Bone marrow (tissue), 2 donors: Measurements from ENCODE around the gene C10orf67.
"Not testable (repeated sequence)": the region's sequence is repeated elsewhere in the genome, so short reads cannot be mapped to it uniquely, and the experiment has no call there.

ENCODE experiments used
- DNase-seq, 2 donors: peaks; one replicate each; lab custom pipeline; 2025; lab: John Stamatoyannopoulos, UW

Gene C10orf67

DNA sequence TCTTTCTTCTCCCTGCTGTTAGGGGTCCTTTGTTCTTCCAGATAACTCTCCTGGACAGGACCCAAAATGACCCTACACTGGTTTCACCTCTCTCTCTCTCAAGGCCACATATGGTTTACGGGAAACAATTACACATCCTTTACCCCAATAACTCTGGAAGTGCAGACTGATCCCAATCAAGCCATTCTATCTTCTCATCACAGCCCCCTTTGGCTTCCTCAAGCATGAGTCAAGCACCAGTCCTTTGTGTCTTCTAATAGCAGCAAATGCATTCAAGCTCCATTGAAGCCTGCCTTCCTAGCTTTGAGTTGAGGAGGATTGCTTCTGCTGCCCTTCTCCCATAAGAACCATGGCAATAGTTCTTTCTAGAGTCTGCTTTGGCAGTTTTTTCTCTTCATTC is 20.2 kb downstream of the C10orf67 start:
- DNase-seq, result no peak

DNA sequence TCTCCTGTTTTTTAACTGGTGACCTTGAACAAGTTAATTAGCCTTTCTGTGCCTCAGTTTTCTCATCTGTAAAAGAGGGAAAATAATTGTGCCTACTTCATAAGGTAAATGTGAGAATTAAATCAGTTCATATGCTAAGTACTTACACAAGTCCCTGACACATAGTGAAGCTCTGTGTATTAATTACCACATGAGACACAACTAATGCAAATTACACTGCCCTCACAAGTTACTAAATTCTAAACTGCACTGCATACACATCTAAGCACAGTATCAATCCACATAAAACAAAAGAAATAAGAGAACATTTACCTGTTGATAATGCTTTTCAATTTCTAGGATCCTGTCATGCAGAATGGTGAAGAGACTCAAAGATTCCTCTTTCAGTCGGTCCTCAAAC is 22.5 kb downstream of the C10orf67 start:
- no peak for DNase-seq

DNA sequence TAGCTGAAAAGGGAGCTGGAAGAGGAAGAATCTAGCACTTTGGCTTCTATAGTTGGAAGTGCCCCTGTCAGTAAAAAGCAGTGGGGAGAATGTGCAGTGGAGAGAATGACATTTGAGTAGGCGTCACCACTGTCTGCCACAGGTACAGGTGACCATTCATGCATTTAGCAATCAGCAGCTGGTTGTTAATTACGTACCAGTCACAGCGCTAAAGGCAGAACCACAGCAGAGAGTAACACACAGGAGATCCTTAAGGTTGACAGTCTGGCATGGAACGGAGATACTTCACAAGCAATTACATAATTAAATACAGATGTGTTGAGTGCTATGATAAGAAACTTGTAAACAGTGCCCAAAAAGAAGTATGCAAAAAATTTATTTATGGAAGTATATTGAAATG is 24.8 kb downstream of the C10orf67 start:
- DNase-seq, result no peak

DNA sequence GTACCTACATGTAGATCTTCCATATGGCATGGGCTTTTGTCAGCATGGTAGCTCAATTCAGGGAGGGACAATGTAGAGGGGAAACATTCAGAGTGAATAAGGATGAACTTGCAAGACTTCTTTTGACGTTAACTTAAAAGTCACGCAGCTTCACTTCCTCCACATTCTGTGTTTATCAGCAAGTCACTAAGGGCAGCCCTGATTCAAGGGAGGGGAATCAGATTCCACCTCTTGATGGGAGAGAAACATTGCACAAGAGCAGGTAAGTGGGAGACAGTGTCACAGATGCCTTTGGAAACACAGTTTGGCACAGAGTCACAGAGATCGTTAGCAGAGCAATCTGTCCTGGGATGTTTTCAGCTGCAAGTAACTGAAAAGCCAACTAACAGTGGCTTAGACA is 26.2 kb downstream of the C10orf67 start:
- DNase-seq, result no peak

DNA sequence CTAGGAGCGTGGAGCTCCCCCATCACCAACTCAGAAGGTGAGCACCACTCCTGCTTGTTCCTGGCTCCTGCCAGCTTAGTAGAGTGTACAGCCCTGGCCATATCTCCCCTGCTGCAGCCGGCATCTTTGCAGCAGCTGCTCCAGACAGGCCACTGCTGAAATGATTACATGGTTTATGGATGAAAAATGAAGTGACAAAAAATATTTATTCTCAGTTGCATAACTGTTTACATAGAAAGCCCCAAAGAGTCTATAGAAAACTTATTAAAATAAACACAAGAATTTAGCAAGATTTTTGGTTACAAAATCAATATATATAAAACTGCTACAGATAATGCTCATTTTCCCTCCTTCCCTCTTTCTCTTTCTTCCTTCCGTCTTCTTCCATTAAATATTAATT is 27.2 kb downstream of the C10orf67 start:
- DNase-seq, result no peak

DNA sequence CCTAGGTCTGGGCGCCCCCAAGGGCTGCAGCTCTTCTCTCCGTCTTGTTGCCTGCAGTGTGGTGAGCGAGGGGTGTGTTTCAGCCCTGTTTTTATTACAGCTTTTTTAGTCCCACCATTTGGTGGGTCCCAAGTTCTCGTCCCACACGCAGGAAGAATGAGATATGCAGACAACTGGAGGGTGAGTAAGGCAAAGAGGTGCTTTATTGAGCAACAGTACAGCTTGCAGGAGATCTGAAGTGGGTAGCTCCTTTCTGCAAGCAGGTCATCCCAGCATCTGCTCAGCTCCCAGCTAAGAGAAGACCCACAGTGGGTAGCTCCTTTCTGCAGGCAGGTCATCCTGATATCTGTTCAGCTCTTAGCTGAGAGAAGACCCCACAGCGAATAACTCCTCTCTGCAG is 28.2 kb downstream of the C10orf67 start:
- DNase-seq, result no peak

DNA sequence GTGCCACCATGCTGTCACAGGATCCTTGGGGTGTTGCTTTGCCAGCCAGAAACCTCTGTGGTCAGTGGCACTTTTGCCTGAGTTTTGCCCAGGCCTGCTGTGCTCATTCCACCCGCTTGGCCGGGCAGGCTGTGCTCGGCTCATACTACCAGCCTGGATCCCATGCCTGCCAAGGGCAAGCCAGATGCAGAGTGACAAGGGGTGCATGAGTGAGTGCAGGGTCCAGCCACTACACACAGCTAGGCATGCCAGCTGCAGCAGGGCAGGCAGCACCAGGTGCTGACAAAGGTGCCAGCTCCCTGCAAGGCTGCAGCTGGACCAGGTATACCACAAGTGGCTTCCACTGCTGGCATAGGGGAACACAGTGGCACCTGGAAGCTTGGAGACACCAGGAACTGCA is 28.6 kb downstream of the C10orf67 start:
- no peak for DNase-seq

DNA sequence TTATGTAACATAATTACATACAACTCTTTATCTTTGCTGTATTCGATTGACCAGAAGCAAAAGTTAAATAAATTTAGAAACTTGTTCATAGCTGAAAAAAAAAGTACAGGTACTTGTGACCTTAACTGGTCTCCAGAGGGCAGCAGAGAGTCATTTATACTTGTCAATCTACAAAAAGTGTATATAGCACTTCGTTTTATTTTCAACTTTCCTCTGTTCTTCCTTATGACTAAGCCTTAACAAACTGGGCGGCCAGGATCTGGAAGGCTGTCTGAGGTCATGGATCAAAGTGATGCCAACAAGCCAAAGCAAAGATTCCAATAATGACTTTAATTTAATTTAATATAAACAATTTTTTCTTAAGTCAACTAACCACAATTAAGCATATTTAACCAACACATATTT is 29.8 kb downstream of the C10orf67 start:
- peak in 1 of 2 donors; percentile 39 for DNase-seq

DNA sequence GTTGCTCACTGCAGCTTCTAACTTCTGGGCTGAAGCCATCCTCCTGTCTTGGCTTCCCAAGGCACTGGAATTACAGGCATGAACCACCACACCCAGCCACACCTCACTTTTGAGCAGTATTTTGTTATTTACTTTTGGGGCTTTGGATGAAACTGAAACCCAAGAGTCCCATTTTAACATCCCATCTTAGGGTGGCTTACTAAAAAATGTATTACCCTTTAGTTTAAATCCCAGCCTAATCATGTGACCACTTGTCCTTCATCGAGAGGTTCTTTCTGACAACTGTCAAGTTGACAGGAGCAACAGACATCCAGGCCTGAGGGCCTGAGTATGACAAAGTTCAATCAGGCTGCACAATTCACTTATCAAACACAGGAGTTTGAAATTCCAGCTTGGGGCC is 33.6 kb downstream of the C10orf67 start:
- DNase-seq, result no peak

DNA sequence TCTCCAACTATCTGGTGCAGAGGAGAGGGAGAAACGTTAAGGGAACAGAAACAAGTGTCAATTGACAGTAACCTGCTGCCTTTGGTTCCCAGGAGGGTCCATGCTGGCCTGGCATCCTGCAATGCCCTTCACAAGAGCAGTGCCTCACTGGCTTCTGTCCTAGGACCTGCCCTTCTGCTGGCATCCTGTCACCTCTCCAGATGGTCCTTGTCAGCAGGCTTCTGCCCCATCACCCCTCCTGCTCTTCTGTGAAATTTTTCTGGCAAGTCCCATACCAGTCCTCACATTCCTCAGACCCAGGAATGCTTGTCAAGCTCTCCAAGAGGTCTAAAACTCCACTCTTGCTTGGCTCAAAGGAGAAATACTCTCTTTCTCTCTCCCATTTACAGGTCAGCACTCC is 34.2 kb downstream of the C10orf67 start:
- no peak for DNase-seq

DNA sequence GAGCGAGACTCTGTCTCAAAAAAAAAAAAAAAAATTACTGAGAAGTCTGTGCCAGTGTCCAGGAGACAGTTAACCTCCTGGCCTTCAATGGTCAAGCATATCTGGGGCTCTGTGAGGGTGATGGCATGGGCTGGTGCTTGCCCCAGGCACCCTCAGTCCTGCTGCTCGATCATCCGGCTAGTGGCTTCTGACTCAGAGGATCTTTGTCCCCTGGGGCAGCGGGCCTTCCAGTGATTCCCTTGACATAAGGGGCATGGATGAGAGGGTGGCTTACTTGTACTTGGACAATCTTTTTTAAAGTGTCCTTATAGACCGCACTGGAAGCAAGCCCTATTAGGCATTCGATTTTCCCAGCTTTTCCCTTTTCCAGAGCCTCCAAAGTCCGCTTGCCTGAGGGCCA is 44.6 kb downstream of the C10orf67 start:
- DNase-seq, result not testable (repeated sequence)

DNA sequence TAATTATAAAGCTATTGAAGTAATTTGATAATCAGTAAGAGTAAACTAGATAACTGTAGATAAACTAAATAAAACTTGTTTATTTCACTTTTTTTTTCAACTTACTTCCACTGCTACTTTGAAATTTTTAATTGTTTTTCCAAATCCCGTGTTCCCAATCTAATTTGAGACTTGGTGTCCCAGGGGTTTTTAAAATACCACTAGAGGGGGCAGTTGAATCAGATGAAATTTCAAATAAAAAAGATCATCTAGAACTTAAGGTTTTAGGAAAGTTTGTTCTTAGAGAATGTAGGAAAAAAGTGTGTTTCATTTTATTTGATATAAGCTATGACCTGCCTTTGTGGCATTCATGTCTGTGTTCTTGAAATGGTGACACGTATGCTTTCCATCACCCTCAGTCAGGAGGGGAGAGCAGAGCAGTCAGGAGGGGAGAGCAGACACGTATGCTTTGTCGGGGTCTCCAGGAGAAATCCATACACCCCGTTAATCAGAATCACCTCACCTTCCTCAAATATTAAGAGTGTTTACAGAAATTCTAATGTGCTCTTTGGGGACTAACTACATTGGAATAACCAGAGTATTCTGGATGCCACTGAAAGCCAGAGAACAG is 49.9 kb downstream of the C10orf67 start:
- no peak for DNase-seq

DNA sequence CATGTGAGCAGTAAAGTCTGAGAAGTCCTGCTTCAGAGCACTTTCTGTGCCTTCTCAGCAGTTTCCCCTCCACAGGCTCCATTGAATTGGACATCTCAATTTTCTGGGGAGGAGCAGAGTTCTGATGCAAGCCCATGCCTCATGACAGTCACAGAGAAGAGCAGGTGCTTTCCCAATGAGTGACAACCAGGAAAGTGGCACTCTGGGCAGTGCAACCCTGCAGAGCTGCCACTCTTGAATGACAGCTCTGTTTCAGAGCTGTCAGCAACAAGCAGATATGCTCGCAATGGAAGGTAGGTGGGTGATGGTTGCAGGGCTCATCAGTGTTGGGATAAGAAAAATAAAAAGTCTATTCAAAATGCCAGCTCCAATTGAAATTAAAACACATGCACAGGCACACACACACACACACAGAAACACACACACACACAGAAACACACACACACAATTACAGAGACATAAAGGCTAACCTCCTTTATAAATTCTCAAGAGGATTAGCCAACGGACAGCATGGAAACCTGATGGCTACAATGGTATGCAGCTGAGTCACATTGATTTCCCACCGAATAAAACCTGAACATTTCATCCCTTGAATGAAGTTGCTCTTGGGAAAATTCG is 50.5 kb downstream of the C10orf67 start:
- no peak for DNase-seq

DNA sequence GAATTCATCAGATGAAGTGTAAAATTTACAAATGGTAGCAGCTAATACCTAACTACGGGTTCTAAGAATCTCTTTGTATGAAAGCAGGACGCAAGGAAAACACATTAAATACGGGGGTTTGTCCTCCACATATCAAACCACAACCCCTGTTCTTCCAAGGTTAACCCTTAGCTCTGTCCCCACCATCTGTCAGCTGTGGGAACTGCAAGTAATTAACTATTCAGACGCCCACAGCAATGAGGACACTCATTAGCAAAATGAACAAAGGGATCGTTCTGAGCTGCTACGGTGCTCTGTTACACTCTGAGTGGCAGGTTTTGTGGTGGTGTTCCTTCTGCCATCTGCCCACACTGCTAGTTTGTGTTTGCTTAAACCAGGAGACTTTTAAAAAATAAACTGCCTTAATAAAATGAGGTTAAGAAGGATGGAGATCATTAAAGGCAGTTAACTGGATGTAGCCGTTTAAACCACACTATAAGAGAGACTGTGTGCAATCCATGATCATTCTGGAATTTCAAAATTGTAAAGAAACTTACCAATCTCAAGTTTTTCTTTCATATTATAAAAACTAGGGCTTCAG is 51.4 kb downstream of the C10orf67 start:
- DNase-seq, result no peak

DNA sequence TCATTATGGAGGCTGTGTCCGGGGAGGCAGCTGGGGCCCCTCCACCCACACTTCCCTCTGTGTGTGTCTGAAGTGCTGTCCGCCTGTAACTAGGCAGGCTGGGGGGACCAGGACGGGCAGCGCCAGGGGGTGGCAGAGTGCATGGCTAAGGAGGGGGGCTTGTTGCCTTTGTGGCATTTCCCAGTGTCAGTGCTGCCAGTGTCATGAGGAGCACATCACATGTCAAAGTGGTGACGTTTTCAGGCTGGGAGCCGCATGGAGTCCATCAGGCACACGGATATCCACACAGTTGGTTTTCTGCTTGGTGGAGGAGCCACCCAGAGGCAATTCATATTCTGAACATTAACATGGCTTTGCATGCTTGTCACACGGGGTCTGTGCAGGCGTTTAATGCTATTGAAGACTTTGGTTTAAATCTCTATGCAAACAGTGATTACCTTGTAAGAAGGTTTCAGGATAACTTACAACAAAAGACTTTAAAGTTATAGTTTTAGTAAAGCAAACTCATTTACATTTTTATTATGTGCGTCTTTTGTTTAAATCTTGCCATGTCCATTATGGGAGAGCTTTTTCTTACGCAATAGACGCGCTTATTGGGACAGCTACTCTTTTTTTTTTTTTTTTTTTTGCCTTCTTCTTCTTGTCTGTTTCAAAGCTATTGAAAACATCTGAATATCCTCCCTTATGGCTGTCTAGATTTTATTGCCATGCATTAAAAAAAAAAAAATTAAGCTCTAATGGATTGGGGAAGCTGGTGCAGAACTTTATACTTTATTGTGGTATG is 52.9 kb downstream of the C10orf67 start:
- DNase-seq, result no peak

DNA sequence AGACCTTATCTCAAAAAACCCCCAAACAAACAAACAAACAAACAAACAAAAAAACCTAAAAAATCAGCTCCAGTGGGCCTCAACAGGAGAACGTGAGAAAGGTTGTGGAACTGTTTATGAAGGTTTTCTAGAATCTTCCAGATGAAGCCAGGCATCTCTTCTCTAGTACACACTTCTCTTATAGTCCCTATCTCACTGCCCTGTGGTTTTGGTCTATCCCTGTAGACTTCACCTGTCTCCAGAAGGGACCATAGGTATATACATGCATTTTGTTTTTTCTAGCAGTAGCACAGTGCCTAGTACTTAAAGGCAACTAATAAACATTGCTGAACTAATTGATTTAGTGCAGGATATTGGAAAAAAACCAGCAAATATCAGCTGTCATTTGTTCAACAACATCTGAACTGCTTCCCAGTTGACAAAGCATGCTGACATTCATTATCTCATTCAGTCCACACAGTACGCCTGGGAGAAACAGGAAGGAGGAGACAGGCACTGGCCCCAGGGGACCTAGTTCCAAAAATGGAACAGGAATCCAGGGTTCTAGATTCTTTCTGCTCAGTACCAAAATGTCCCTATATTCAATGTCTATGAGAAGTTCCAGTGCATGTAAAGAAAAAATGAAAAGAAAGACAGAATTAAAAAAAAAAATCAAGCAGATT is 59.8 kb downstream of the C10orf67 start:
- no peak for DNase-seq

DNA sequence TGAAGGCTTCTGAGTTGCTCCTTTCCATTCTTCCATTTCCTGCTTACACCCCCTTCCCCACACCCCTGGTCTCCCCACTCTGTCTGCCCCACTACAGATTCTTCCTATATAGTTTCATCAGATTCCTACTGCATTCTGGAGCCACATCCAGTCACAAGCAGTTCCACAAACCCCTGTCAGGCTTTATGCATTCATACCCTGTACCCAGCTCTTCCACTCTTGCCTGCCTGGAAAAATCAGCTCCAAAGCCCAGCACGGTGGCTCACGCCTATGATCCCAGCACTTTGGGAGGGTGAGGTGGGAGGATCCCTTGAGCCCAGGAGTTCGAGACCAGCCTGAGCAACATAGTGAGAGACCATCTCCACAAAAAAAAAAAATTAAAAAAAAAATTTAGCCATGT is 60.4 kb downstream of the C10orf67 start:
- no peak for DNase-seq

DNA sequence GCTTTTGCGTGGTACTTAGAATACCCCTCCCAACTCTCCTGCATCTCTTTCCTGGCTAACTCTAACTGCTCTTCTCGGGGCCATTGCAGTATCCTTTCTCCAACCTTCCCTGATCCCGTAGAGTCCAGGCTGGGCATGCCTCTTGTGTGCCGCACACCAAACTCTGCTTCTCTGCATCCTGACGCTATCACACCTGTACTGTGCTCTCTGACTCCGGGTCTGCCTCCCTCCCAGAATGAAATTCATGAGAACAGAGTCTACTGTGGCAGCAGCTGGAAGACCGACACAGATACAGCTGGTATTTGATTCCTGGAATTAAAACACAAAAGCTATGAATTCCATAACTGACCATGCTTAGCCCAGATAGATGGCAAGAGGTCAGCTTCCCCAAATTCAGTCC is 60.9 kb downstream of the C10orf67 start:
- no peak for DNase-seq

DNA sequence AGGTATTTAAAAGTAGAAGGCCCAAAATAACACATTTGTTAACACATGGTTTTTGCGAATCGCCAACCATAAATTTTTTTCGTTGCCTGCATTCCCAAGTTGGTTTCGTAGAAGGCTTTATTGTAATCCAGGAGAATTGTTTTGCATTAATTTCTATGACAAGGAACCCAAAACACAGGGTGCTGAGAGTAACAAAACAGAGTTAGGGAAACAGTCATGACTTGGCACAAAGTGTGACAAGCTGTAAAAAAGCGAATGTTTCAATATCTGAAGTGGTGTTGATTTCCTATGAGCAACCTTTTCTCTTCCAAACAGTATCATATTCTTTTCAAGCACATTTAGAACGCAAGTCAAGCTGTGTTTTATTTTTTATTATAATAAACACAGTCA is 63.6 kb downstream of the C10orf67 start:
- DNase-seq, result no peak

DNA sequence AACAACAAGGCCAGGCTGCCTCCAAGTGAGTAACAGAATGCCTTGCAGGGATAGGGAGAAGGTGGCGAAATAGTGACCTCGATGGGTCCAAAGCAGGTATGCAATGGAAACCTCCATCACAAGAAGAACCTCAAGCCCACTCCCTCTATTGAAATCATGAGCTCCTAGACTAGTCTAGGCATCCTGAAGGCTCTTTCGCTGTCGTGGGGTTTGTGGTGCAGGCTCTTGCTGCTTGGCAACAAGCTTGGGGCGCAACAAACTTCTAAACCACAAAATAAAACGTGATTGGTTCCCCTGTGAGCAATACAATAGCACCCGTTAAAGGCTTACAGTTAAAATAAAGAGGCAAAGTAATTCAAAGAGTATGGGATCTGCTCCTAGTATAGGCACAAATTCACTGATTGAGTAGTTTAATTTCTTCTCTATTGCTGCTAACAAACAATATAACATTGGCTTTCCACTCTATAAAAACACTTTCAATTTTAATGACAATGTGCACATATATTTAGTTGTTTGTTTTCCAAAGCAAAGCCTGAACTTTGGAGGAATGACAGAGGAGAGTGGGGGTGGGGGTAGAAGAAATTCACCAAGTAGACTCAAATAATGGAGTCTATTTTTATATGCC is 64.1 kb downstream of the C10orf67 start:
- DNase-seq, result no peak

DNA sequence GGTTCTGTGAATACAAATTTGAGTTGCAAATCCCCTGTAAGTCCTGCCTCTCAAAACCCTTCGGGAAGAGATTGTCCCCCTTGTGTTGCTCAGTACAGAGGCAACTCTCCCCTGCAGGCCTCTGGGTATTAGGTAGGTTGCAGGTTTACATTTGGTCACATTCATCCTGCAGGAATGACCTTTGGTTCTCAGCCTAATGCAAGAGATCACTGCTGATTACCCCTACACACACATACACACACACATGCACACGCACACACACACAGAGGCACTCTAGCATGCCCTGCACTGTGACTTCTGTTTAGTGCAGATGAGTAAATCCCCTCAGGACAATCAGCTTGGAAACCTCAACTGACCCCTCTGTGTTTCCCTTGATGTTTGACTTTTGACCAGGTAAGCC is 69.2 kb downstream of the C10orf67 start:
- no peak for DNase-seq

DNA sequence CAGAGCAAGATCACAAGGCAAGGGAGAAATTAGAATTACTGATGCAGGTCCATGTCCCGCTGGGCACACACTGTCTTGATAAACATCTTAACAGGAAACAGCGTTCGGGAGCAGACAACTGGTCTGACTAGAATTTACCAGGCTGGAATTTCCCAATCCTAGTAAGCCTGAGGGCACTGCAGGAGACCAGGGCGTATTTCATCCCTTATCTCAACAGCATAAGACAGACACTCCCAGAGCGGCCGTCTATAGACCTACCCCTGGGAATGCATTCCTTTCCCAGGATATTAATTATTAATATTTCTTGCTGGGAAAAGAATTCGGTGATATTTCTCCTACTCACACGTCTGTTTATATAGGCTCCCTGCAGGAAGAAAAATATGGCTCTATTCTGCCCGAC is 70.4 kb downstream of the C10orf67 start:
- not testable (repeated sequence) for DNase-seq
